ENCODE results near the gene SRBD1. TPM values are rescaled to one million over a fixed set of nuclear protein-coding genes. Genes with fewer than 3 reads are reported as not detected.

The SRBD1 gene
- total RNA-seq, 1 experiment from 2014 or later: 22.8 TPM

DNA sequence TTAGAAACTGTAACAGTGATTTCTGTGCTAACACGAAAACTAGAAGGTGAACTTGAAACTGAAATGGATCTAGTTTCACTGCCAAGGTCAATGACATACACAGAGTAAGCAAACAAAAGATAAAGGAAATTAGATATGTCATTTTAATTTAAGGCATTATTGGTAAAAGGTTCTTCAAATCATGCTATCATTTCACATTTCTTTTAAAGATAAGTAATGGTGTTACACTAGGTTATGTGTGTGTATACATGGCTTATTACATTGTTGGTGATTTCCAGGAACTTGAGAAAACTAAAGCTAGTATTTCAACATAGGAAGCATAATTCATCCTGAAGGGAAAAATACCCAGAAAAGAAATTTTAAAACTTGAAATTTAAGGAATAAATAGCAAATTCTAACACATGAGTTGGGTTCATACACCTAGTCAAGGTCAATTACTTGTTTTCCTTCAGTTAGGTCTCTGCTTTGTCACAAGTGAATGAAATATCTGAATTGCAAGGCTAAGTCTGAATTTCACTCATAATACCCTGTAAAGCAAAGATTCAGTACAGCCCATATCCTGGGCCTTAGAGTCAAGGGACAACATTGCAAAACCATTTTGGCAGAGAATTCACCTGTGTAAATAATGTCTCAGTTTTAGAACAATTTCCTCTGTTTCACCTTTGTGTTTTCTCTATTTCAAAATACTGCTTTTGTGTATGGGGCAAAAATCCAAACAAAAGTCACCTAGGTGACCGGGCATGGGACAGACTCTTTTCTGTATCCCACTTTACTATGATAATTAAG lies 141.6 kb downstream of the SRBD1 start:
- no peak overlapping the region for H3K4me3 Mint-ChIP-seq
- no peaks in the 10 kb centered on the region for H3K36me3 Mint-ChIP-seq
- TF ChIP-seq GABPB1 (CRISPR knock-in tag; IDR thresholded peaks at IDR 0.05): peak; percentile 51; the same call in 1 of the 2 replicates
- TF ChIP-seq, protein P1, sequence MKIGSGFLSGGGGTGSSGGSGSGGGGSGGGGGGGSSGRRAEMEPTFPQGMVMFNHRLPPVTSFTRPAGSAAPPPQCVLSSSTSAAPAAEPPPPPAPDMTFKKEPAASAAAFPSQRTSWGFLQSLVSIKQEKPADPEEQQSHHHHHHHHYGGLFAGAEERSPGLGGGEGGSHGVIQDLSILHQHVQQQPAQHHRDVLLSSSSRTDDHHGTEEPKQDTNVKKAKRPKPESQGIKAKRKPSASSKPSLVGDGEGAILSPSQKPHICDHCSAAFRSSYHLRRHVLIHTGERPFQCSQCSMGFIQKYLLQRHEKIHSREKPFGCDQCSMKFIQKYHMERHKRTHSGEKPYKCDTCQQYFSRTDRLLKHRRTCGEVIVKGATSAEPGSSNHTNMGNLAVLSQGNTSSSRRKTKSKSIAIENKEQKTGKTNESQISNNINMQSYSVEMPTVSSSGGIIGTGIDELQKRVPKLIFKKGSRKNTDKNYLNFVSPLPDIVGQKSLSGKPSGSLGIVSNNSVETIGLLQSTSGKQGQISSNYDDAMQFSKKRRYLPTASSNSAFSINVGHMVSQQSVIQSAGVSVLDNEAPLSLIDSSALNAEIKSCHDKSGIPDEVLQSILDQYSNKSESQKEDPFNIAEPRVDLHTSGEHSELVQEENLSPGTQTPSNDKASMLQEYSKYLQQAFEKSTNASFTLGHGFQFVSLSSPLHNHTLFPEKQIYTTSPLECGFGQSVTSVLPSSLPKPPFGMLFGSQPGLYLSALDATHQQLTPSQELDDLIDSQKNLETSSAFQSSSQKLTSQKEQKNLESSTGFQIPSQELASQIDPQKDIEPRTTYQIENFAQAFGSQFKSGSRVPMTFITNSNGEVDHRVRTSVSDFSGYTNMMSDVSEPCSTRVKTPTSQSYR (CRISPR knock-in tag; IDR thresholded peaks at IDR 0.05): no peak
- DNase-seq (ENCODE audit: low spot score) (no peak), ATAC-seq (no peak)
- ChIA-PET CTCF (interaction anchor here (1.6 kb wide), 1 partner anchor 10 kb away, joined by 3 read pairs; no protein-coding TSS in a partner anchor), POLR2A (no interaction called here)
- peak overlapping the region; percentile 60; the same call in 1 of the 2 replicates for H3K27ac Mint-ChIP-seq
- peaks cover 49% of the 10 kb centered on the region for H3K4me1 Mint-ChIP-seq
- H3K9me3 Mint-ChIP-seq: no peaks in the 10 kb centered on the region
- H3K27me3 Mint-ChIP-seq (ENCODE audit: low read depth): no peaks in the 10 kb centered on the region

DNA sequence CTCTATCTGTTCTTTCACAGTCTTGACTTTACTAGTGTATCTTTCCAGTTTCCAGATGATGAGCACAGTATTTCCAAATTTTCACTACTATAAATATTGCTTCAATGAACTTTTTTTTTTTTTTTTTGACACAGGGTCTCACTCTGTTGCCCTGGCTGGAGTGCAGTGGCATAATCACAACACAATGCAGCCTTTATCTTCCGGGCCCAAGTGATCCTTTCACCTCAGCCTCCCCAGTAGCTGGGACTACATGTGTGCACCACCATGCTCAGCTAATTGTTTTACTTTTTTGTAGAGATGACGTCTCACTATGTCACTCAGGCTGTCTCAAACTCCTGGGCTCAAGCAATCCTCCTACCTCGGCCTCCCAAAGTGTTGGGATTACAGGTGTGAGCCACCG lies 142.8 kb downstream of the SRBD1 start:
- CTCF ChIA-PET: interaction anchor here (1.6 kb wide), 1 partner anchor 11 kb away, joined by 3 read pairs; no protein-coding TSS in a partner anchor
- Mint-ChIP-seq H3K27me3 (ENCODE audit: low read depth) (no peaks in the 10 kb centered on the region), H3K36me3 (no peaks in the 10 kb centered on the region), H3K4me1 (peaks cover 61% of the 10 kb centered on the region), H3K4me3 (no peak overlapping the region), H3K27ac (no peak overlapping the region), H3K9me3 (no peaks in the 10 kb centered on the region)
- TF ChIP-seq ZNF232 (CRISPR knock-in tag; IDR thresholded peaks at IDR 0.05): no peak
- TF ChIP-seq, protein P2, sequence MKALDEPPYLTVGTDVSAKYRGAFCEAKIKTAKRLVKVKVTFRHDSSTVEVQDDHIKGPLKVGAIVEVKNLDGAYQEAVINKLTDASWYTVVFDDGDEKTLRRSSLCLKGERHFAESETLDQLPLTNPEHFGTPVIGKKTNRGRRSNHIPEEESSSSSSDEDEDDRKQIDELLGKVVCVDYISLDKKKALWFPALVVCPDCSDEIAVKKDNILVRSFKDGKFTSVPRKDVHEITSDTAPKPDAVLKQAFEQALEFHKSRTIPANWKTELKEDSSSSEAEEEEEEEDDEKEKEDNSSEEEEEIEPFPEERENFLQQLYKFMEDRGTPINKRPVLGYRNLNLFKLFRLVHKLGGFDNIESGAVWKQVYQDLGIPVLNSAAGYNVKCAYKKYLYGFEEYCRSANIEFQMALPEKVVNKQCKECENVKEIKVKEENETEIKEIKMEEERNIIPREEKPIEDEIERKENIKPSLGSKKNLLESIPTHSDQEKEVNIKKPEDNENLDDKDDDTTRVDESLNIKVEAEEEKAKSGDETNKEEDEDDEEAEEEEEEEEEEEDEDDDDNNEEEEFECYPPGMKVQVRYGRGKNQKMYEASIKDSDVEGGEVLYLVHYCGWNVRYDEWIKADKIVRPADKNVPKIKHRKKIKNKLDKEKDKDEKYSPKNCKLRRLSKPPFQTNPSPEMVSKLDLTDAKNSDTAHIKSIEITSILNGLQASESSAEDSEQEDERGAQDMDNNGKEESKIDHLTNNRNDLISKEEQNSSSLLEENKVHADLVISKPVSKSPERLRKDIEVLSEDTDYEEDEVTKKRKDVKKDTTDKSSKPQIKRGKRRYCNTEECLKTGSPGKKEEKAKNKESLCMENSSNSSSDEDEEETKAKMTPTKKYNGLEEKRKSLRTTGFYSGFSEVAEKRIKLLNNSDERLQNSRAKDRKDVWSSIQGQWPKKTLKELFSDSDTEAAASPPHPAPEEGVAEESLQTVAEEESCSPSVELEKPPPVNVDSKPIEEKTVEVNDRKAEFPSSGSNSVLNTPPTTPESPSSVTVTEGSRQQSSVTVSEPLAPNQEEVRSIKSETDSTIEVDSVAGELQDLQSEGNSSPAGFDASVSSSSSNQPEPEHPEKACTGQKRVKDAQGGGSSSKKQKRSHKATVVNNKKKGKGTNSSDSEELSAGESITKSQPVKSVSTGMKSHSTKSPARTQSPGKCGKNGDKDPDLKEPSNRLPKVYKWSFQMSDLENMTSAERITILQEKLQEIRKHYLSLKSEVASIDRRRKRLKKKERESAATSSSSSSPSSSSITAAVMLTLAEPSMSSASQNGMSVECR (CRISPR knock-in tag; IDR thresholded peaks at IDR 0.05; ENCODE audit: borderline replicate concordance): no peak
- TF ChIP-seq, protein P3, sequence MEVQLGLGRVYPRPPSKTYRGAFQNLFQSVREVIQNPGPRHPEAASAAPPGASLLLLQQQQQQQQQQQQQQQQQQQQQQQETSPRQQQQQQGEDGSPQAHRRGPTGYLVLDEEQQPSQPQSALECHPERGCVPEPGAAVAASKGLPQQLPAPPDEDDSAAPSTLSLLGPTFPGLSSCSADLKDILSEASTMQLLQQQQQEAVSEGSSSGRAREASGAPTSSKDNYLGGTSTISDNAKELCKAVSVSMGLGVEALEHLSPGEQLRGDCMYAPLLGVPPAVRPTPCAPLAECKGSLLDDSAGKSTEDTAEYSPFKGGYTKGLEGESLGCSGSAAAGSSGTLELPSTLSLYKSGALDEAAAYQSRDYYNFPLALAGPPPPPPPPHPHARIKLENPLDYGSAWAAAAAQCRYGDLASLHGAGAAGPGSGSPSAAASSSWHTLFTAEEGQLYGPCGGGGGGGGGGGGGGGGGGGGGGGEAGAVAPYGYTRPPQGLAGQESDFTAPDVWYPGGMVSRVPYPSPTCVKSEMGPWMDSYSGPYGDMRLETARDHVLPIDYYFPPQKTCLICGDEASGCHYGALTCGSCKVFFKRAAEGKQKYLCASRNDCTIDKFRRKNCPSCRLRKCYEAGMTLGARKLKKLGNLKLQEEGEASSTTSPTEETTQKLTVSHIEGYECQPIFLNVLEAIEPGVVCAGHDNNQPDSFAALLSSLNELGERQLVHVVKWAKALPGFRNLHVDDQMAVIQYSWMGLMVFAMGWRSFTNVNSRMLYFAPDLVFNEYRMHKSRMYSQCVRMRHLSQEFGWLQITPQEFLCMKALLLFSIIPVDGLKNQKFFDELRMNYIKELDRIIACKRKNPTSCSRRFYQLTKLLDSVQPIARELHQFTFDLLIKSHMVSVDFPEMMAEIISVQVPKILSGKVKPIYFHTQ (CRISPR knock-in tag; IDR thresholded peaks at IDR 0.05): no peak
- no peak for TF ChIP-seq TEAD4 (CRISPR knock-in tag; IDR thresholded peaks at IDR 0.05)
- TF ChIP-seq, protein P4, sequence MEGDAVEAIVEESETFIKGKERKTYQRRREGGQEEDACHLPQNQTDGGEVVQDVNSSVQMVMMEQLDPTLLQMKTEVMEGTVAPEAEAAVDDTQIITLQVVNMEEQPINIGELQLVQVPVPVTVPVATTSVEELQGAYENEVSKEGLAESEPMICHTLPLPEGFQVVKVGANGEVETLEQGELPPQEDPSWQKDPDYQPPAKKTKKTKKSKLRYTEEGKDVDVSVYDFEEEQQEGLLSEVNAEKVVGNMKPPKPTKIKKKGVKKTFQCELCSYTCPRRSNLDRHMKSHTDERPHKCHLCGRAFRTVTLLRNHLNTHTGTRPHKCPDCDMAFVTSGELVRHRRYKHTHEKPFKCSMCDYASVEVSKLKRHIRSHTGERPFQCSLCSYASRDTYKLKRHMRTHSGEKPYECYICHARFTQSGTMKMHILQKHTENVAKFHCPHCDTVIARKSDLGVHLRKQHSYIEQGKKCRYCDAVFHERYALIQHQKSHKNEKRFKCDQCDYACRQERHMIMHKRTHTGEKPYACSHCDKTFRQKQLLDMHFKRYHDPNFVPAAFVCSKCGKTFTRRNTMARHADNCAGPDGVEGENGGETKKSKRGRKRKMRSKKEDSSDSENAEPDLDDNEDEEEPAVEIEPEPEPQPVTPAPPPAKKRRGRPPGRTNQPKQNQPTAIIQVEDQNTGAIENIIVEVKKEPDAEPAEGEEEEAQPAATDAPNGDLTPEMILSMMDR (IDR thresholded peaks at IDR 0.05): no peak
- no peak for TF ChIP-seq GABPB1 (CRISPR knock-in tag; IDR thresholded peaks at IDR 0.05)
- no peak for TF ChIP-seq SMAD4 (CRISPR knock-in tag; IDR thresholded peaks at IDR 0.05)
- peak; percentile 65 for TF ChIP-seq ZNF121 (CRISPR knock-in tag; IDR thresholded peaks at IDR 0.05)
- POLR2A ChIA-PET: no interaction called here
- no peak for DNase-seq (ENCODE audit: low spot score)
- no peak for ATAC-seq

All from WTC11 (cell line).